CD4-positive, alpha-beta T cell treated with Interleukin-6 for 4 hours (primary cell): Measurements from ENCODE around the gene ARMC10.
"Not testable (repeated sequence)": the region's sequence is repeated elsewhere in the genome, so short reads cannot be mapped to it uniquely, and the experiment has no call there.

Source experiments
- DNase-seq: peaks from one replicate; pipeline ENCODE4 v3.0.0-alpha.2; 2020; ENCODE audit warnings: mixed read lengths

Gene ARMC10

DNA sequence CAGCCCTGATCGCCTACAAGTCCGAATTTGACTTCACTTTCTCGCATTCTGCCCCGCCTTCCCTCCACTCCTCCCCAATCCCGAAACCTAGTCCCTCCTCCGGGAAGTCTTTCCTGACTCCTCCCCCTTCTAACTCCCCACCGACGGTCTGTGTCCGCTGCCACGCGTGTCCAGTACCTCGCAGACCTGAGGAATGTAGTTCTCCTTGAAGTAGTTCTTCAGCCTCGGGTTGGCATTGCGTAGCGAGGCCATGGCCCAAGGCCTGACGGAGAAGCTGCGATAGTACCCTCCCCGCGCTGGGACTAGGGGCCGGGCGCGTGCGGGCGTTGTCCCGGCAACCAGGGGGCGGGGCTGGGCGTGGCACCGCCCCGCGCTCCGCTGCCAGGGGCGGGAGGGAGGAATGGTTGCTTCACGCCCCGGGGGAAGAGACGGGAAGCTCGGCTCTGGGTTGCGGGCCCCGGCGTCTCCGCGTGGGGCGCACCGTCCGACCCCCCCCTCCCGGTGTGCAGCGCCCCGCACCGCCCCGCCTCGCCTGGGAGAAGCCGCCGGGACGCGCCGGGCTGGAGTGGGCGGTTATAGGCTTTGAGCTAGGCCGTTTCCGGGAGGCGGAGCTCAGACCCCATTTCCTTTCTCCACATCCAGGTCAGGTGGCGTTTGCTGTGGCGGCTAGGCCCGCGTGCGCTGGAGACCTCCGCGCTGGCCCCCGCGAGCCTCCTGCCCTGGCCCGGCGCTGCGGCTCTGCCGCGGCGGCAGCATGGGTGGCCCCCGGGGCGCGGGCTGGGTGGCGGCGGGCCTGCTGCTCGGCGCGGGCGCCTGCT is at the start of gene ARMC10, which contains the start of gene FBXL13:
ARMC10 (plus strand) TSS at position 622 of the 818 bp plus-strand sequence; CDS start at position 755, 133 bp downstream.
FBXL13 (minus strand) TSS at position 278 of the 818 bp plus-strand sequence.
- peak; percentile 91 for DNase-seq

DNA sequence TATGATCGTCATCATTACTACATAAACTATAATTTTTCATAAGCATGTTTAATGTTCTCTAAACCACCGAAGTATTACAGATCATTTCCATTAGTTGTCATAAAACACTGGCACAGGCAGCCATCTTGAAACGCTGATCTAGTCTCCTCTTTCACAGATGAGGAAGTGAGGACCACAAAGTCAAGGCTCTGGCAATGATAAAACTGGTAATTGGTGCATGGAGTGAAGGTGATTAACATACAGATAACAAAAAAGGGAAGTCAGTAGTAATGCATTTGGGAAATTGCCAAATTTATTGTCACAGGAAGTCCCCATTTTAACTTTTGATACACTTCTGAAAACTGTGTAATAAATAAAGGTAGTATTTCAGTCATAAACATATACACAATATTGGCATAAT is 49.6 kb upstream of the ARMC10 start:
- no peak for DNase-seq

DNA sequence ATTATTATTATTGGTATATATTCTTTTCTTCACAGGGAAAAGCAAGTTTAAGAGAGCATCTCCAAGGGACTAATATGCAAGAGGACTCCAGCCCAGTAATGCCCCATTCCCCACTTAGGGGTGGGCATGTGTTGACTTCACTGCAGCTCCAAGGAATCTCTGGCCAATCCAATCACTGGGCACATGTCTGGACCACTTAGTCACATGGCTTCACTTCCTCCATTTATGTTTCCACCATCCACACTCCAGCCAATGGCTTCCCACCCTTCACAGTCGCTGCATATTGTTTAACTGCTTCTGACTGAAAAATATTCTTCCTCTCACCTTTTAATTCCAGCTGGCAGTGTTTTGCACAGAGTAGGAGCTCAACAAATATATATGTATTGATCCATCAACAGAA is 43.9 kb upstream of the ARMC10 start:
- DNase-seq: no peak

DNA sequence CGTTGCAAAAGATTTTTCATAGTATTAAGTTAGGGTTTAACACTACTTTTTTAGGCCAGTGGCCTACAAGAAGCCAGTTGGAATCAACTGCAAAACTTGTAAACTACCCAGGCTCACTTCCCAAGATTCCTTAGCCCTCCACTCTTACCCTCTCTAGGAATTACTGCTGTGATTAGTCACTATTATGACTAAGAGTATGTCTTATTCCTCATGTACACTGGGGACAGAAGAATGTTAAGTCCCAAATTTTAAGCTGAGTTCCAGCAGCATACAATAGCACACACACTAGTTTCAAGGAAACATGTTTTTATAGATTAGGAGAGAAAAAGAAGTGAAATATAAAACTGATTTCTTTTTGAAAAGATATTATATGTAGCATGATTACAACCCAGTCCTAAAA is 43.2 kb upstream of the ARMC10 start:
- no peak for DNase-seq

DNA sequence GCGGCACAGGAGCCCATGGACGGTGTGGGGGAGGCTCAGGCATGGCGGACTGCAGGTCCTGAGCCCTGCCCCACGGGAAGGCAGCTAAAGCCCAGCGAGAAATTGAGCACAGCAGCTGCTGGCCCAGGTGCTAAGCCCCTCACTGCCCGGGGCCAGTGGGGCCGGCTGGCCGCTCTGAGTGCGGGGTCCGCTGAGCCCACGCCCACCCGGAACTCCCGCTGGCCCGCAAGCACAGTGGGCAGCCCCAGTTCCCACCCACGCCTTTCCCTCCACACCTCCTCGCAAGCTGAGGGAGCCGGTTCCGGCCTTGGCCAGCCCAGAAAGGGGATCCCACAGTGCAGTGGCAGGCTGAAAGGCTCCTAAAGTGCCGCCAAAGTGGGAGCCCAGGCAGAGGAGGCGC is 40.6 kb upstream of the ARMC10 start:
- DNase-seq: not testable (repeated sequence)

DNA sequence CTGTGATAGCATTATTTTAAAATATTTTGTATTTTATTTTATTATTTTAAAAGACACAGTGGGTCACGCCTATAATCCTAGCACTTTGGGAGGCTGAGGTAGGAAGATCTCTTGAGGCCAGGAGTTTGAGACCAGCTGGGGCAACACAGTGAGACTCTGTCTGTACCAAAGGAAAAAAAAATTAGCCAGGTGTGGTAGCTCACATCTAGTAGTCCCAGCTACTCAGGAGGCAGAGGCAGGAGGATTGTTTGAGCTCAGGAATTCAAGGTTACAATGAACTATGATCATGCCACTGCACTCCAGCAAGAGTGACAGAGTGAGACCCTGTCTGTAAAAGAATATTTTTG is 37.5 kb upstream of the ARMC10 start:
- no peak for DNase-seq

DNA sequence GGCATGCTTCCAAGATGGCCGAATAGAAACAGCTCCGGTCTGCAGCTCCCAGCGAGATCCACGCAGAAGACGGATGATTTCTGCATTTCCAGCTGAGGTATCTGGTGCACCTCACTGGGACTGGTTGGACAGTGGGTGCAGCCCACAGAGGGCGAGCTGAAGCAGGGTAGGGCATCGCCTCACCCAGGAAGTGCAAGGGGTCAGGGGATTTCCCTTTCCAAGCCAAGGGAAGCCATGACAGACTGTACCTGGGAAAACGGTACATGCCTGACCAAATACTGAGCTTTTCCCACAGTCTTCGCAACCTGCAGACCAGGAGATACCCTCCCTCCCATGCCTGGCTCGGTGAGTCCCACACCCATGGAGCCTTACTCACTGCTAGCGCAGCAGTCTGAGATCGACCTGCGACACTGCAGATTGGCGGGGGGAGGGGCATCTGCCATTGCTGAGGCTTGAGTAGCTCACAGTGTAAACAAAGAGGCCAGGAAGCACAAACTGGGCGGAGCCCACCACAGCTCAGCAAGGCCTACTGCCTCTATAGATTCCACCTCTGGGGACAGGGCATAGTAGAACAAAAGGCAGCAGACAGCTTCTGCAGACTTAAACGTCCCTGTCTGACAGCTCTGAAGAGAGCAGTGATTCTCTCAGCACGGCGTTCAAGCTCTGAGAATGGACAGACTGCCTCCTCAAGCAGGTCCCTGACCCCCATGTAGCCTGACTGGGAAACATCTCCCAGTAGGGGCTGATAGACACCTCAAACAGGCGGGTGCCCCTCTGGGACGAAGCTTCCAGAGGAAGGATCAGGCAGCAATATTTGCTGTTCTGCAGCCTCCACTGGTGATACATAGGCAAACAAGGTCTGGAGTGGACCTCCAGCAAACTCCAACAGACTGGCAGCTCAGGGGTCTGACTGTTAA is 36.9 kb upstream of the ARMC10 start:
- not testable (repeated sequence) for DNase-seq

DNA sequence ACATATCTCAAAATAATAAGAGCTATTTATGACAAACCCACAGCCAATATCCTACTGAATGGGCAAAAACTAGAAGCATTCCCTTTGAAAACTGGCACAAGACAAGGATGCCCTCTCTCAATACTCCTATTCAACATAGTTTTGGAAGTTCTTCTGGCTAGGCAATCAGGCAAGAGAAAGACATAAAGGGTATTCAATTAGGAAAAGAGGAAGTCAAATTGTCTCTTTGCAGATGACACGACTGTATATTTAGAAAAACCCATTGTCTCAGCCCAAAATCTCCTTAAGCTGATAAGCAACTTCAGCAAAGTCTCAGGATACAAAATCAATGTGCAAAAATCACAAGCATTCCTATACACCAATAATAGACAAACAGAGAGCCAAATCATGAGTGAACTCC is 33.1 kb upstream of the ARMC10 start:
- DNase-seq: not testable (repeated sequence)

DNA sequence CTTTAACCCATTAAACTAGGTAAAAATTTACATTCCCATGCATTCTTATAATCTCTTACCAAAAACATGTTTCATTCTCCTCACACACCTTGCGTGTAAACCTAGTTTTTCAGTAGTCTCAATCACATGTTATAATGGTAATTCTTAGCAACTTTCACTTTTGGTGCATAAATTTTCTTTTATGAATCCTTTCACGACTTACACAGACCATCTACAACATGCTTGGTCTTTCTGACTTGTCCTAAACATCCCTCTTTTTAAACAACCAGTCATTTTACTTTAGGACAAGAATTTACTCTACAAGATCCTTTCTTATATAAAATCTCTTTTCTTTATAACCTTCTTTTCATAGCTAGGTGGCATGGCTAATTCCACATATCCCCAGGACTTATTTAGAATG is 26.1 kb upstream of the ARMC10 start:
- no peak for DNase-seq

DNA sequence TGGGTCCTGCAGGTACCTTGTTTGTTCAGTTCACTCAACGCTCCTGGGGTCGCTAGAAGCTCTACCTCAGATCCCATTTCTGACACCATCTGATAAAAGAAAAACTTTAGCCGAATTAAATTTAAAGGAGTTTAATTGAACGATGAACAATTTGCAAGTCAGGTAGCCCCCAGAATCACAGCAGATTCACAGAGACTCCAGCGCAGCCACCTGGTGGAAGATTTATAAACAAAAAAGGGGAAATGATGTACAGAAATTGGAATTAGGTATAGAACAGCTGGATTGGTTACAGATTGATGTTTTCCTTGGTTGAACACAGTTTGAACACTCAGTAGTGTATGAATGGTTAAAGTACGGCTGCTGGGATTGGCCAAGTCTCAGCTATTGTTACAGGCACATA is 23.4 kb upstream of the ARMC10 start:
- DNase-seq: no peak

DNA sequence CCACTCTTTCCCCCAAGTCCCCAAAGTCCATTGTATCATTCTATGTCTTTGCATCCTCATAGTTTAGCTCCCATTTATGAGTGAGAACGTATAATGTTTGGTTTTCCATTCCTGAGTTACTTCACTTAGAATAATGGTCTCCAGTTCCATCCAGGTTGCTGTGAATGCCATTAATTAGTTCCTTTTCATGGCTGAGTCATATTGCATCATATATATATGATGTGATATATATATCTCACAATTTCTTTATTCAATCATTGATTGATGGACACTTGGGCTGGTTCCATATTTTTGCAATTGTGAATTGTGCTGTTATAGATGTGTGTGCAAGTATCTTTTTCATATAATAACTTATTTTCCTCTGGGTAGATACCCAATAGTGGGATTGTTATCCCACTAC is 18.9 kb upstream of the ARMC10 start:
- not testable (repeated sequence) for DNase-seq

DNA sequence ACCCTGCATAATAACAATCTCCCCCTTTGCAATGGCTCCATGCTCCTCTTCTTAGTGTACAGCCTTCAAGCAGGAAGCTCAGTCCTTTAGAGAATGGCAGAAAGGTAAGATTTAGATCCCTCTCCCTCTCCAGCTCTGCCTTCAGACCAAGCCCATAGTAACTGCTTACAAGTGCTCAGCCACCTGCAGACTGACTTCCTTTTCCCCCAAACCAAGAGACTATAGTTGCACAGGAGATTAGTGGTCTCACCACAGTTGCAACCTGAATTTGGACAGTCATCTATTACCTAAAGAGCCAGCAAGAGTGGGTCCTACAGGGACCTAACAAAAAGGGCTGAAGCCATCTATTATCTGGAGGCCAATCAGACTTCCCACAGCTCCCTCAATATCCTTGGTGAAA is 16.8 kb upstream of the ARMC10 start:
- no peak for DNase-seq

DNA sequence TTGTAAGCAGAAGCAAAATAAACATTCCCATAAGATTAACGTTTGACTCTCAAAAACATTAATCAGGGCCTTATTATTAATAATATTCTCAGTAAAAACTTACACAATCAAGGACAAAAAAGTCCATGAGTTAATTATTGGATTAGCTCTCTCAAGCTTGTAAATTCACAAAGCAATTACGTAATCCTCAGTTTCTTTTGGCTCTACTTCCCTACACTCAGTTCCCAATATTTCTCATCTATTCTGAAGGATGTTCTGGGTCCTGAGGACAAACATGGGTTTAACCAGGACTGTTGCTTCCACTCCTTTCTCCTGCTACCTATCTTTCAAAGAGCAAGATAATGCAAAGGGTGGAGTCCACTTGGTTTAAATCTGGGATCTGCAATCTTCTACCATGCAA is 15.5 kb upstream of the ARMC10 start:
- DNase-seq: no peak

DNA sequence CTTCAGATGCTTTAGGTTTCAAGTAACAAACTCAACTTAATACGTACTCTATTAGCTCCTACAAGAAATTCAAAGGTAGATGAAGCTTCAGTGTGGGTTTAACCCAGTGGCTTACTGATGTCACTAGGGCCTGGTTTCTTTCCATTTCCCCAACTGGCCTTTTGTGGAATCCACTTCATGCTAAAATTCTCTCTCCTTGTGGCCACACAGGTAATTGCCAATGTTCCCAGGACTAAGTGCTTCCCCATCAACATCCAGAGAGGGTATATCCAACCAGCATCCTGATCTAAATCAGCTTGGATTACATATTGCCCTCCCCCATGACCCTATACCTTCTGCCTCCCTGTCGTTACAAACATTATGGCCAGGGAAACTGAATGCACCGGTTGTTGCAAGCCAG is 11.0 kb upstream of the ARMC10 start:
- no peak for DNase-seq

DNA sequence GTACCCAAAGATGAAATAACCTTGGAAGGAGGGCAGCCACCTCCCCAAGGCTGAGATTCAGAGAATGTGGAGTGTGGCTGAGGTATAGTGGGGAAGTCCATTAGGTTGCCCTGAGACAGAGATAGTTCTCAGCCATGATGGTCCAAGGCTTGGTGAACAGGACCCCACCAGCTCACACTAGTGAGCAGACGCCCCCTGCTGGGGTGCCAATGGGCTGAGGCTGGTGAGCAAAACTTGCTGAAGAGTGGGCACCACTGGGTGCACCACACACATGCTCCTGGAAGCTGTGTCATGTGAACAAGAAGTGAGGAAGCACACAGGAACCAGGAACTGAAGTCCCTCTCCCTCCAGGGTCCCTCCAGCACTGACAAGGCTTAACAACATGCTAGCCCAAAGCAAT is 9.3 kb upstream of the ARMC10 start:
- peak; percentile 54 for DNase-seq

DNA sequence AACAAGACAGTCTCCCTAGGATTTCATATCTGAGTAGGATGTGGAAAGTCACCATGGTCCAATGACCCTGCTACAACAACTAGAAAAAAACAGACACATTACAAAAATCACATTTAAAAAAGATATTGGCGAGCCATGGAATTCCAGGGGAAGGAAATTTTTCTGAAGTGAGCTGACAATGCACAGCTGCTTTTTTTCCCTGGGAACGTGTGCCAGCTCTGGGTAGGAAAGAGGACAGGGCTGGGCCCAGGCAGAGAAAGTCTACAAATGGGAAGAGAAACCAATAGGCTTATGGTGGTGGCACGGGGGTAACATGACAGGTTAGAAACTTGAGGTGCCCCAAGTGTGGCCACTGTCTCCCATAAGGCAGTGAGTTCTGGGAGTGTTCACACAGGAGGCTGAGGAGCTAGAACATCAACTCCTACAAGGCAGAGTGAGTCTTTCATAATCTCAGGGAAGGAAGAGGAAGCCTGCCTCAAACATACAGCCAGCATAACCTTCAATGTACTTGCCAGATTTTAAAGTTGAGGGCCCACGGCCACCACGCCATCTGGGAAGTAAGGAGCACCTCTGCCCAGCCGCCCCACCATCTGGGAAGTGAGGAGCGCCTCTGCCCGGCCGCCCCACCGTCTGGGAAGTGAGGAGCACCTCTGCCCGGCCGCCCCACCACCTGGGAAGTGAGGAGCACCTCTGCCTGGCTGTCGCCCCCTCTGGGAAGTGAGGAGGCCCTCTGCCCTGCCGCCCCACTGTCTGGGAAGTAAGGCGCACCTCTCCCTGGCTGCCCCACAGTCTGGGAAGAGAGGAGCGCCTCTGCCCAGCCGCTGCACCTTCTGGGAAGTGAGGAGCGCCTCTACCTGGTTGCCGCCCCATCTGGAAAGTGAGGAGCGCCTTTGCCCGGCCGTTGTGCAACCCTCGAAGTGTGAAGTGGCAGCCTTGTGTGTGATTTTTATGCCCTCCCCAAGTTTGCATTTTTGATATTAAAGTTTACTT is 6.2 kb upstream of the ARMC10 start:
- no peak for DNase-seq

DNA sequence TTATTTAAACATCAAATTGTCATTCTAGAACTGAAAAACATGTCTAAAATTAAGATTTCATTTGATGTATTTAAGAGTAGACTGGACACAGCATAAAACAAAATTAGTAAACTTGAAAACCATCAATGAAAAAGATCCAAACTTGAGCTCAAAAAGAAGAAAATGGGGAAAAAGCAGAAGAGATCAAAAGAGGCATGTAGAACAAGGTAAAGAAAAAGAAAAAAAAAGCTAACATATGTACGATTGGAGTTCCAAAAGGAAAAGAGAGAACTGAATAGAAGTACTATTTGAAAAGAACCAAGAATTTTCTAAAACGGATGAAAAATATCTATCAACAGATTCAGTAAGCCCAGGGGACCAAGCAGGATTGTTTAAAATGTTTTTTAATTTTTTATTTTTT is 3.9 kb upstream of the ARMC10 start:
- DNase-seq: no peak

DNA sequence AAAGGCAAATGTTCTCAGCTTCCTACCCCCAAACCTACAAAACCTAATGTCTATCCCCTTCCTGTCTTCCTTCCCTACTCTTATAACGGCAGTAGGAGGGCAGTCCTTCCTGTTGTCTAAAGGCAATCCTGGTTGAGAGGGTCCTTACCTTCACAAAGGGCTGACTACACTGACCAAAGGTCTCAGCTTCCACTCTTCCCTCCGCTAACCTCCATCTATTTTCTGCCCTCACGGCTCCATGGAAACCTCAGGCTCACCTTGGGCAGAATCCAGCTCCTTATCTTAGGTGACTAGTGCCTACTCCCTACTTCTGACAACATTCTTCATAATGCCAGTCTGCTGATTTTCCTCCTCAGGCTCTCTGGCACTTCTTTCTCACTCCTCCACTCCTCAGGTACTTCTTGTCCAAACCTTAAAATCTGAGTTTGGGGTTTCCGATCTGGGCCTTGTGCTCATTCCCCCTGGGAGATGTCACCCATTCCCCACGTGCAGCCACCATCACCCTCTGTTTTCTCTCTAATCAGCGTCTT is 886 bp upstream of the ARMC10 start:
- no peak for DNase-seq

DNA sequence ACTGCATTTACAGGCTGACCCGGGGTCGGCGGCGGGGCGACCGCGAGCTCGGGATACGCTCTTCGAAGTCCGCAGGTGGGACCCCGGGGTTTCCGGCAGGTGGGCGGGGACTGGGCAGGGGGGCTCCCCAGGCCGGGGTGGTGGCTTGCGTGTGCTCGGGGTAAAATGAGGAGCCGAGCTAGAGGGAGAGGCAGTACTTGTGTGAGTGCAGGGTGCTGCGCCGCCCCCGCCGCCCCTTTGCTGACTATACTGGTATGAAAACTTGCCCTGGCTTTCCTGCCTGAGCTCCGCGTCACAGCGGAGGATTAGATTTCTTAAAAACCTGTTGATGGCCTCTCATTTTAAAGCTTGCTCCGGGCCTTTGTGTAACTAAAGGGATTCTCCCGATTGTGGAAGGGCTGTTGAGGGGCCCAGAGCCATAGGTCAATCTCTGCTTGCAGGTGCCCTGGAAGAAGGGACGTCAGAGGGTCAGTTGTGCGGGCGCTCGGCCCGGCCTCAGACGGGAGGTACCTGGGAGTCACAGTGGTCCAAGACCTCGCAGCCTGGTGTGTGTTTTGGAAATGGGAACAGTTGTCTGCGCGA is 488 bp downstream of the ARMC10 start:
- peak; percentile 76 for DNase-seq

DNA sequence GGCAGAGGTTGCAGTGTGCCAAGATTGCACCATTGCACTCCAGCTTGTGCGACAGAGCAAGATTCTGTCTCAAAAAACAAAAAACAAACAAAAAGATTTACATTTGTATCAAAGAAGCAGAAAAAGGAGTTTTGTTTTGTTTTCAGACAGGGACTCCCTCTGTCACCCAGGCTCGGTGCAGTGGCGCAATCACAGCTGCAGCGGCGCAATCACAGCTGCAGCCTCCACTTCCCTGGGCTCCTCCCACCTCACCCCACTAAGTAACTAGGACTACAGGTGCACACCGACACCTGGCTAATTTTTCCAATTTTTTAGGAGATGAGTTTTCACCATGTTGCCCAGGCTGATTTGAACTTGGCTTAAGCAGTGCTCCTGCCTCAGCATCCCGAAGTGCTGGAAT is 1.8 kb downstream of the ARMC10 start:
- no peak for DNase-seq

DNA sequence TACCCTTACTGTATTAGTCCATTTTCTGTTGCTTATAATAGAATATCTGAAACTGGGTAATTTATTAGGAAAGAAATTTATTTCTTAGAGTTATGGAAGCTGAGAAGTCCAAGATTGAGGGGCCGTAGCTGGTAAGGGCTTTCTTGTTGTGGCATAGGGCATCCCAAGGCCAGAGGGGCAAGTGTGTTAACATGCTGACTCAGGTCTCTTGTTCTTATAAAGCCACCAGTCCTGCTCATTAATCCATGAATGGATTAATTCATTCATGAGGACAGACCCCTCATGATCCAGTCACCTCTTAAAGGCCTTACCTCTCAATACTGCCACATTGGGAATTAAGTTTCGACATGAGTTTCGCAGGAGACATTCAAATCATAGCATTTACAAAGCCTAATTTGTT is 2.4 kb downstream of the ARMC10 start:
- no peak for DNase-seq

DNA sequence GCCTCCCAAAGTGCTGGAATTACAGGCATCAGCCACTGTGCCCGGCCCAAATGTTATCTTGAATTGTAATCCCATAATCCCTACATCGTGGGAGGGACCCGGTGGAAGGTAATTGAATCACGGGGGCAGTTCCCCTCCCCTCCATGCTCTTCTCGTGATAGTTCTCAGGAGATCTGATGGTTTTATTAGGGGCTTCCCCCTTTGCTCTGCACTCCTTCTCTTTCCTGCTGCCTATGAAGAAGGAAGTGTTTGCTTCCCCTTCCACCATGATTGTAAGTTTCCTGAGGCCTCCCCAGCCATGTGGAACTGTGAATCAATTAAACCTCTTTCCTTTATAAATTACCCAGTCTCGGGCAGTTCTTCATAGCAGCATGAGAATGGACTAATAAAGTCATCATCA is 3.3 kb downstream of the ARMC10 start:
- DNase-seq: not testable (repeated sequence)
